HEK293 (cell line): ENCODE results near the gene CLP1.

Experiments
- ATF2 ChIP-seq: fragments of 450-650 bp; formaldehyde crosslinking; IDR thresholded peaks from 2 replicates; pipeline ENCODE4 v1.5.1; 2016; ENCODE audit warnings: missing biosample characterization, missing genetic modification characterization, low read depth
- REPIN1 ChIP-seq: fragments of 450-650 bp; formaldehyde crosslinking; IDR thresholded peaks from 2 replicates; pipeline ENCODE4 v1.5.1; 2017; ENCODE audit warnings: missing biosample characterization, missing genetic modification characterization, low read depth
- ZFP37 ChIP-seq: fragments of 450-650 bp; formaldehyde crosslinking; IDR thresholded peaks from 2 replicates; pipeline ENCODE4 v1.5.1; 2016; ENCODE audit warnings: missing biosample characterization, missing genetic modification characterization
- ZNF266 ChIP-seq: fragments of 450-650 bp; formaldehyde crosslinking; IDR thresholded peaks from 2 replicates; pipeline ENCODE4 v1.5.1; 2016; ENCODE audit warnings: missing biosample characterization, missing genetic modification characterization, low read depth
- ZNF302 ChIP-seq: fragments of 450-650 bp; formaldehyde crosslinking; IDR thresholded peaks from 2 replicates; pipeline ENCODE4 v1.5.1; 2016; ENCODE audit warnings: missing biosample characterization, missing genetic modification characterization, low read depth
- ZNF350 ChIP-seq: fragments of 450-650 bp; formaldehyde crosslinking; IDR thresholded peaks from 2 replicates; pipeline ENCODE4 v1.5.0; 2017; ENCODE audit warnings: missing biosample characterization, mild to moderate bottlenecking, missing genetic modification characterization
- ZNF561 ChIP-seq: fragments of 450-650 bp; IDR thresholded peaks from 2 replicates; pipeline ENCODE4 v1.5.1; 2018; ENCODE audit warnings: missing biosample characterization, missing genetic modification characterization, borderline replicate concordance
- ZNF600 ChIP-seq: fragments of 450-650 bp; formaldehyde crosslinking; IDR thresholded peaks from 2 replicates; pipeline ENCODE4 v1.5.1; 2016; ENCODE audit warnings: missing biosample characterization, missing genetic modification characterization
- TF ChIP-seq, protein P1 (sequence below): fragments of 450-650 bp; formaldehyde crosslinking; IDR thresholded peaks from 2 replicates; pipeline ENCODE4 v1.5.1; 2016; ENCODE audit warnings: missing biosample characterization, missing genetic modification characterization

DNA sequence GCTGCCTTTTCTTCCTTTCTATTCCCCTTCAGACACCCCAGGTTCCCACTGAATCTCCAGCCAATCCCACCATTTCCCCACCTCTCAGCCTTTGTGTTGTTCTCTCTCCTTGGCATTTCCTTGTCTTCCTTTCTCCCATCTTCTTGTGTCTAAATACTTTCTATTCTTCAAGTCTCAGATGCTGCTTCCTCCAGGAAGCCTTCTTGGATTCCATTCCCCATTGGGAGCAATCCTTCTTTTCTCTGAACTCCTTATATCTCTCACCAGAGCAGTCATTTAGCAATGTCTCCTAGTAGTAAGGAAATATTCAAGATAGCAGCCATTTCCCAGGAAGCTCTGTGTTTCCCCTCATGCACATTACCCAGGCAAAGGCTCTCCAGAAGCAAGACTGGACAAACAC lies 23.3 kb upstream of the CLP1 start:
- TF ChIP-seq, protein P1, sequence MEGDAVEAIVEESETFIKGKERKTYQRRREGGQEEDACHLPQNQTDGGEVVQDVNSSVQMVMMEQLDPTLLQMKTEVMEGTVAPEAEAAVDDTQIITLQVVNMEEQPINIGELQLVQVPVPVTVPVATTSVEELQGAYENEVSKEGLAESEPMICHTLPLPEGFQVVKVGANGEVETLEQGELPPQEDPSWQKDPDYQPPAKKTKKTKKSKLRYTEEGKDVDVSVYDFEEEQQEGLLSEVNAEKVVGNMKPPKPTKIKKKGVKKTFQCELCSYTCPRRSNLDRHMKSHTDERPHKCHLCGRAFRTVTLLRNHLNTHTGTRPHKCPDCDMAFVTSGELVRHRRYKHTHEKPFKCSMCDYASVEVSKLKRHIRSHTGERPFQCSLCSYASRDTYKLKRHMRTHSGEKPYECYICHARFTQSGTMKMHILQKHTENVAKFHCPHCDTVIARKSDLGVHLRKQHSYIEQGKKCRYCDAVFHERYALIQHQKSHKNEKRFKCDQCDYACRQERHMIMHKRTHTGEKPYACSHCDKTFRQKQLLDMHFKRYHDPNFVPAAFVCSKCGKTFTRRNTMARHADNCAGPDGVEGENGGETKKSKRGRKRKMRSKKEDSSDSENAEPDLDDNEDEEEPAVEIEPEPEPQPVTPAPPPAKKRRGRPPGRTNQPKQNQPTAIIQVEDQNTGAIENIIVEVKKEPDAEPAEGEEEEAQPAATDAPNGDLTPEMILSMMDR (tag by site-specific recombination): no peak
- TF ChIP-seq ZNF266 (tag by site-specific recombination): no peak
- TF ChIP-seq ATF2 (tag by site-specific recombination): no peak
- TF ChIP-seq ZNF350: no peak
- TF ChIP-seq ZNF561 (tag by site-specific recombination): no peak
- TF ChIP-seq ZNF302 (tag by site-specific recombination): no peak
- TF ChIP-seq ZNF600 (tag by site-specific recombination): no peak
- no peak for TF ChIP-seq REPIN1
- TF ChIP-seq ZFP37 (tag by site-specific recombination): no peak
